Pancreas (tissue), 10 donors: ENCODE results near the gene COX17. TPM values are rescaled to one million over a fixed set of nuclear protein-coding genes. Genes with fewer than 3 reads are reported as not detected.
A peak's percentile ranks its signal among the peaks of the same experiment; 100 is the strongest.

Experiments
- ATAC-seq, 4 donors: fragments of 200-7000 bp; cut with Tn5 transposase; one replicate each; pipeline versions ENCODE4 v1.8.0 to v1.9.1; 2020; ENCODE audit warnings: mild to moderate bottlenecking in 4 of 4, moderate library complexity in 4 of 4
- DNase-seq, 6 donors: peaks; one replicate each; pipeline ENCODE4 v3.0.0-alpha.2; 2020
- FAIRE-seq: peaks from 2 replicates; lab custom pipeline; 2012; peaks lifted over from hg19 to GRCh38; lab: Jason Lieb, UNC
- H3K27ac ChIP-seq, 4 donors: fragments of 200-600 bp; sonication (generic); 1 replicate in 3 of 4; 2 replicates in 1 of 4; pipeline versions ENCODE4 v1.5.0 to v1.8.0; 2020
- H3K27me3 ChIP-seq, 4 donors: fragments of 200-600 bp; one replicate each; pipeline ENCODE4 v1.8.0; 2021
- H3K36me3 ChIP-seq, 3 donors: fragments of 200-600 bp; sonication (generic) in 1 of 3; one replicate each; pipeline versions ENCODE4 v1.5.0 to v1.8.0; 2020 to 2021
- H3K4me1 ChIP-seq, 3 donors: fragments of 200-600 bp; one replicate each; pipeline ENCODE4 v1.8.0; 2021
- H3K4me3 ChIP-seq, 4 donors: fragments of 200-600 bp; sonication (generic) in 2 of 4; one replicate each; pipeline versions ENCODE4 v1.5.0 to v1.8.0; 2020 to 2021
- H3K9me3 ChIP-seq, 4 donors: fragments of 200-600 bp; one replicate each; pipeline ENCODE4 v1.8.0; 2021
- CTCF ChIP-seq, 4 donors: fragments of 200-600 bp; sonication (generic) in 3 of 4; IDR thresholded peaks; one replicate each; pipeline versions ENCODE4 v1.5.0 to v1.8.0; 2021; ENCODE audit warnings: antibody characterized with exemption in 4 of 4
- WGBS, 2 donors: extraction: QIAGEN DNeasy Blood & Tissue Kit; methylation state at CpG; one replicate each; pipeline ENCODE4 v1.1.7; 2013; 5-methylcytosine and 5-hydroxymethylcytosine counted together
- intact Hi-C, 3 donors: fragments of 100-400 bp; cut with DNase I; formaldehyde crosslinking; loops; one replicate each; pipeline versions ENCODE4 v1.11.1 to v1.14.2; 2022
- polyA plus RNA-seq, 2 donors: library from polyadenylated mRNA; stranded (reverse); fragments of 200-250 nt; gene quantifications; one replicate each; pipeline ENCODE4 v1.2.3, GENCODE V29; 2013
- total RNA-seq, 6 donors: library from RNA; stranded (reverse); fragmentation: NEBNext Ultra II Directional in 4 of 6; extraction: Animal tissue kit (Norgen Biotek cat#: 25700) in 4 of 6; gene quantifications; one replicate each; pipeline versions ENCODE4 v1.2.1 to v1.2.4, GENCODE V29; 2021 to 2023
- donor health status: healthy with polysubstance abuse.
- donor health status: DM: no; HTN: no; CAD: no; lungs with moderate emphysema.
- donor health status: DM: no; HTN: no; CAD: no.
- donor health status: control.
- donor health status: control.
- donor health status: Bipolar disorder and iron deficiency.
- donor health status: DM: yes; HTN: yes; CAD: no.
- donor health status: DM: no; HTN: no; CAD: no.
- donor health status: DM: no; HTN: no; CAD: no.
- donor health status: DM: yes; HTN: yes; CAD: no.

COX17 gene
- total and polyA plus RNA-seq, 8 donors = 13.6 to 124 (median 21.1) TPM

GRCh38 chr3:119639494-119640350 lies 37.5 kb downstream of the COX17 start:
- TF ChIP-seq CTCF (IDR thresholded peaks at IDR 0.05) = no peak
- FAIRE-seq (no peak), ATAC-seq (no peak), DNase-seq (no peak)
- no peak overlapping the region for H3K4me3 ChIP-seq
- 93 to 95% methylated on average over 2 of the region's 2 CpGs for WGBS, 2 donors
- H3K27me3 ChIP-seq = no peaks in the 10 kb centered on the region
- no peaks in the 10 kb centered on the region for H3K9me3 ChIP-seq
- no peaks in the 10 kb centered on the region for H3K36me3 ChIP-seq
- H3K27ac ChIP-seq = no peak overlapping the region
- intact Hi-C loops = no loop called here
- H3K4me1 ChIP-seq = no peaks in the 10 kb centered on the region

- H3K36me3 ChIP-seq = no peaks in the 10 kb centered on the region
- H3K27ac ChIP-seq = peak overlapping the region in 2 of 4 donors; percentile 43 to 58
- WGBS, 2 donors = 85 to 86% methylated on average over 3 of the region's 3 CpGs
- H3K4me3 ChIP-seq = no peak overlapping the region
- DNase-seq = no peak
- peak in 3 of 4 donors; percentile 9 to 56 (median 50) for ATAC-seq
- no peak for TF ChIP-seq CTCF (IDR thresholded peaks at IDR 0.05)
- no peaks in the 10 kb centered on the region for H3K4me1 ChIP-seq
- H3K27me3 ChIP-seq = no peaks in the 10 kb centered on the region
- no peak for FAIRE-seq
- intact Hi-C loops = no loop called here
- no peaks in the 10 kb centered on the region for H3K9me3 ChIP-seq
Measured at GRCh38 chr3:119637679-119638477, 39.3 kb downstream of the COX17 start.

- Histone ChIP-seq H3K4me1 (peaks cover 0 to 7% (median 6%) of the 10 kb centered on the region in 3 donors), H3K4me3 (no peak overlapping the region), H3K27ac (peak overlapping the region in 2 of 4 donors; percentile 35 to 58), H3K27me3 (no peaks in the 10 kb centered on the region), H3K9me3 (no peaks in the 10 kb centered on the region), H3K36me3 (no peaks in the 10 kb centered on the region)
- 94% methylated on average over 4 of the region's 4 CpGs for WGBS, 2 donors
- no peak for TF ChIP-seq CTCF (IDR thresholded peaks at IDR 0.05)
- intact Hi-C loops = no loop called here
- no peak for DNase-seq
- ATAC-seq = no peak
- FAIRE-seq = no peak
Measured at GRCh38 chr3:119636891-119637611, 40.2 kb downstream of the COX17 start.

GRCh38 chr3:119636249-119636648 lies 41.0 kb downstream of the COX17 start:
- intact Hi-C loops = no loop called here
- Histone ChIP-seq H3K36me3 (no peaks in the 10 kb centered on the region), H3K4me3 (no peak overlapping the region), H3K27me3 (no peaks in the 10 kb centered on the region), H3K27ac (peak overlapping the region in 1 of 4 donors; percentile 14), H3K4me1 (peaks cover 0 to 12% (median 7%) of the 10 kb centered on the region in 3 donors), H3K9me3 (no peaks in the 10 kb centered on the region)
- WGBS, 2 donors = 40 to 44% methylated on average over 1 of the region's 1 CpG
- ATAC-seq (peak; percentile 8 to 41 (median 22)), FAIRE-seq (no peak), DNase-seq (no peak)
- no peak for TF ChIP-seq CTCF (IDR thresholded peaks at IDR 0.05)
